ENCODE results near the gene TRIM44.

- TF ChIP-seq CTCF (conservative IDR thresholded peaks at IDR 0.05; ENCODE audit: low read length) (no peak), EZH2phosphoT487 (IDR thresholded peaks at IDR 0.05; ENCODE audit: borderline replicate concordance) (no peak)
Observed at GRCh38 chr11:35802672-35803071, 140.1 kb downstream of the TRIM44 start.

All from Loucy (cell line).